H9 (cell line): Measurements from ENCODE around the gene ASMTL. TPM values are rescaled to one million over a fixed set of nuclear protein-coding genes. Genes with fewer than 3 reads are reported as not detected.

Source experiments
- DNase-seq: peaks from one replicate; pipeline ENCODE4 v3.0.0-alpha.2; 2017
- H2AFZ ChIP-seq: one replicate; pipeline ENCODE4 v1.6.1; 2013; ENCODE audit warnings: mild to moderate bottlenecking, low read length, control low read depth, moderate library complexity
- H2AK5ac ChIP-seq: 2 replicates; pipeline ENCODE4 v1.6.1; 2013; ENCODE audit warnings: low read length, control low read depth, mixed read lengths; ENCODE audit not compliant: insufficient read length
- H2BK120ac ChIP-seq: one replicate; pipeline ENCODE4 v1.6.1; 2013; ENCODE audit warnings: low read depth, mild to moderate bottlenecking, low read length, control low read depth, inconsistent platforms; ENCODE audit not compliant: poor library complexity, severe bottlenecking
- H2BK12ac ChIP-seq: 2 replicates; pipeline ENCODE4 v1.6.1; 2013; ENCODE audit warnings: low read length, control low read depth, mixed read lengths, low read depth; ENCODE audit not compliant: insufficient read length
- H2BK15ac ChIP-seq: 2 replicates; pipeline ENCODE4 v1.6.1; 2013; ENCODE audit warnings: low read depth, low read length, control low read depth
- H2BK20ac ChIP-seq: one replicate; pipeline ENCODE4 v1.6.1; 2013; ENCODE audit warnings: low read depth, mild to moderate bottlenecking, low read length, control low read depth, inconsistent platforms; ENCODE audit not compliant: poor library complexity, severe bottlenecking
- H2BK5ac ChIP-seq: 2 replicates; pipeline ENCODE4 v1.6.1; 2013; ENCODE audit warnings: low read length, control low read depth, mixed read lengths; ENCODE audit not compliant: insufficient read length
- H3K14ac ChIP-seq: 2 replicates; pipeline ENCODE4 v1.6.1; 2013; ENCODE audit warnings: low read length, control low read depth; ENCODE audit not compliant: insufficient read depth
- H3K18ac ChIP-seq: 2 replicates; pipeline ENCODE4 v1.6.1; 2013; ENCODE audit warnings: low read depth, mild to moderate bottlenecking, mixed read lengths, low read length, control low read depth; ENCODE audit not compliant: insufficient read length
- H3K23ac ChIP-seq: 2 replicates; pipeline ENCODE4 v1.6.1; 2013; ENCODE audit warnings: low read length, control low read depth, mixed read lengths, low read depth; ENCODE audit not compliant: insufficient read length
- H3K23me2 ChIP-seq: 2 replicates; pipeline ENCODE4 v1.6.1; 2013; ENCODE audit warnings: low read depth, mild to moderate bottlenecking, mixed read lengths, low read length, control low read depth; ENCODE audit not compliant: insufficient read length, poor library complexity, severe bottlenecking
- H3K27ac ChIP-seq: 2 replicates; pipeline ENCODE4 v1.5.1; 2013; ENCODE audit warnings: low read length, control low read depth, mixed read lengths, low read depth; ENCODE audit not compliant: insufficient read length
- H3K27me3 ChIP-seq: 2 replicates; pipeline ENCODE4 v1.6.1; 2013; ENCODE audit warnings: low read length, control low read depth, inconsistent platforms; ENCODE audit not compliant: insufficient read depth
- H3K4ac ChIP-seq: 2 replicates; pipeline ENCODE4 v1.6.1; 2013; ENCODE audit warnings: low read depth, mild to moderate bottlenecking, control low read depth, inconsistent platforms, low read length, moderate library complexity
- H3K4me1 ChIP-seq: 2 replicates; pipeline ENCODE4 v1.6.1; 2013; ENCODE audit warnings: low read length, control low read depth, inconsistent platforms; ENCODE audit not compliant: insufficient read depth
- H3K4me2 ChIP-seq: 2 replicates; pipeline ENCODE4 v1.6.1; 2013; ENCODE audit warnings: low read length, control low read depth, mixed read lengths; ENCODE audit not compliant: insufficient read length, insufficient read depth
- H3K56ac ChIP-seq: 2 replicates; pipeline ENCODE4 v1.6.1; 2013; ENCODE audit warnings: low read depth, mild to moderate bottlenecking, mixed read lengths, low read length, control low read depth; ENCODE audit not compliant: insufficient read length
- H3K79me1 ChIP-seq: 2 replicates; pipeline ENCODE4 v1.6.1; 2013; ENCODE audit warnings: low read depth, mild to moderate bottlenecking, moderate library complexity, low read length, control low read depth, inconsistent platforms; ENCODE audit not compliant: insufficient read depth, poor library complexity, severe bottlenecking
- H3K79me2 ChIP-seq: 2 replicates; pipeline ENCODE4 v1.6.1; 2013; ENCODE audit warnings: low read length, control low read depth, inconsistent platforms; ENCODE audit not compliant: insufficient read depth
- H3K9ac ChIP-seq: 2 replicates; pipeline ENCODE4 v1.6.1; 2013; ENCODE audit warnings: low read length, control low read depth, mixed read lengths; ENCODE audit not compliant: insufficient read length; ENCODE audit errors: extremely low read depth
- H3K9me3 ChIP-seq: one replicate; pipeline ENCODE4 v1.6.1; 2013; ENCODE audit warnings: low read depth, low read length, inconsistent platforms; ENCODE audit not compliant: control insufficient read depth
- H3T11ph ChIP-seq: one replicate; pipeline ENCODE4 v1.6.1; 2013; ENCODE audit warnings: mild to moderate bottlenecking, low read length, control low read depth, inconsistent platforms
- H4K20me1 ChIP-seq: one replicate; pipeline ENCODE4 v1.6.1; 2013; ENCODE audit not compliant: control insufficient read depth, insufficient read length, insufficient read depth
- H4K5ac ChIP-seq: 2 replicates; pipeline ENCODE4 v1.6.1; 2013; ENCODE audit warnings: low read depth, mild to moderate bottlenecking, mixed read lengths, low read length, control low read depth; ENCODE audit not compliant: insufficient read length
- H4K8ac ChIP-seq: replicated peaks from 2 replicates; pipeline ENCODE4 v1.6.1; 2013; ENCODE audit warnings: low read length, control low read depth, mixed read lengths, low read depth; ENCODE audit not compliant: insufficient read length
- H4K91ac ChIP-seq: 2 replicates; pipeline ENCODE4 v1.6.1; 2013; ENCODE audit warnings: low read depth, mild to moderate bottlenecking, moderate library complexity, mixed read lengths, low read length, control low read depth; ENCODE audit not compliant: insufficient read length
- H3K27ac Mint-ChIP-seq, 3 experiments: 2 replicates in 2 of 3; 3 replicates in 1 of 3; pipeline ENCODE4 v1.8.0; 2020 to 2021; ENCODE audit warnings: mixed read lengths in 3 of 3, mild to moderate bottlenecking in 1 of 3, moderate library complexity in 1 of 3
- H3K27me3 Mint-ChIP-seq: 2 replicates; pipeline ENCODE4 v1.8.0; 2021; ENCODE audit warnings: low read depth, mild to moderate bottlenecking, moderate library complexity, mixed read lengths
- H3K36me3 Mint-ChIP-seq, 3 experiments: 2 replicates in 2 of 3; 3 replicates in 1 of 3; pipeline ENCODE4 v1.8.0; 2020 to 2021; ENCODE audit warnings: low read depth in 3 of 3, mixed read lengths in 3 of 3; ENCODE audit not compliant: insufficient read depth in 1 of 3
- H3K4me1 Mint-ChIP-seq, 2 experiments: 2 replicates each; pipeline ENCODE4 v1.8.0; 2020; ENCODE audit warnings: mixed read lengths in 2 of 2
- H3K4me3 Mint-ChIP-seq, 2 experiments: 2 replicates in 1 of 2; 3 replicates in 1 of 2; pipeline ENCODE4 v1.8.0; 2020 to 2021; ENCODE audit warnings: mild to moderate bottlenecking in 2 of 2, mixed read lengths in 2 of 2, moderate library complexity in 1 of 2
- H3K9me3 Mint-ChIP-seq, 2 experiments: 2 replicates in 1 of 2; 3 replicates in 1 of 2; pipeline ENCODE4 v1.8.0; 2020; ENCODE audit warnings: mild to moderate bottlenecking in 2 of 2, mixed read lengths in 2 of 2, moderate library complexity in 1 of 2
- CTCF ChIP-seq: fragments of 200-600 bp; sonication (generic); conservative IDR thresholded peaks from 3 replicates; pipeline ENCODE4 v1.8.0; 2021; ENCODE audit warnings: antibody characterized with exemption, mild to moderate bottlenecking
- total RNA-seq: library from RNA; stranded (reverse); gene quantifications from 2 replicates; pipeline ENCODE4 v1.2.1, GENCODE V29; 2021

ASMTL gene
- total RNA-seq, 1 experiment from 2014 or later, result 59.8 TPM

GRCh38 chrX:1462110-1462509, 9.4 kb upstream of the ASMTL start:
- no peak for DNase-seq
- H4K8ac ChIP-seq, result no peak overlapping the region
- no peak overlapping the region for H3T11ph ChIP-seq
- no peak overlapping the region for H4K91ac ChIP-seq
- no peak overlapping the region for H2BK12ac ChIP-seq
- TF ChIP-seq CTCF, result no peak
- H3K4me2 ChIP-seq, result no peak overlapping the region
- no peaks in the 10 kb centered on the region; the same call in 1 of the 2 replicates for H3K27me3 ChIP-seq
- no peak overlapping the region for H2BK120ac ChIP-seq
- H3K9me3 Mint-ChIP-seq, result no peaks in the 10 kb centered on the region; a peak in 1 of 5 replicates
- no peaks in the 10 kb centered on the region for H3K4me1 ChIP-seq
- peaks cover 2 to 3% of the 10 kb centered on the region in 2 experiments for H3K4me1 Mint-ChIP-seq
- H4K5ac ChIP-seq, result no peak overlapping the region
- no peak overlapping the region for H3K14ac ChIP-seq
- no peak overlapping the region for H2AFZ ChIP-seq
- H3K36me3 Mint-ChIP-seq, result no peaks in the 10 kb centered on the region
- no peaks in the 10 kb centered on the region for H4K20me1 ChIP-seq
- H3K23me2 ChIP-seq, result no peaks in the 10 kb centered on the region
- peaks cover 7% of the 10 kb centered on the region for H3K27me3 Mint-ChIP-seq
- H3K23ac ChIP-seq, result no peak overlapping the region
- no peak overlapping the region for H3K27ac ChIP-seq
- no peak overlapping the region for H2BK20ac ChIP-seq
- H3K9me3 ChIP-seq, result no peaks in the 10 kb centered on the region
- no peak overlapping the region for H3K4ac ChIP-seq
- H3K79me2 ChIP-seq, result no peaks in the 10 kb centered on the region
- H2BK15ac ChIP-seq, result no peak overlapping the region
- no peak overlapping the region for H3K27ac Mint-ChIP-seq
- H3K9ac ChIP-seq, result no peak overlapping the region
- no peak overlapping the region for H3K56ac ChIP-seq
- H2BK5ac ChIP-seq, result no peak overlapping the region
- H3K79me1 ChIP-seq, result no peaks in the 10 kb centered on the region
- H2AK5ac ChIP-seq, result no peak overlapping the region
- no peak overlapping the region for H3K4me3 Mint-ChIP-seq
- no peak overlapping the region for H3K18ac ChIP-seq
